SU-DHL-6 (cell line): ENCODE measurements around the gene SYNPO2L.
"Not testable (repeated sequence)": the region's sequence is repeated elsewhere in the genome, so short reads cannot be mapped to it uniquely, and the experiment has no call there.

ENCODE experiments used
- CTCF ChIP-seq: fragments of 200-600 bp; sonication (generic); IDR thresholded peaks from one replicate; pipeline ENCODE4 v1.5.1; 2017; ENCODE audit warnings: antibody characterized with exemption, mild to moderate bottlenecking, low read length, moderate library complexity; ENCODE audit not compliant: insufficient read depth, poor library complexity, severe bottlenecking
- EZH2phosphoT487 ChIP-seq: fragments of 200-600 bp; sonication (generic), shearing (Covaris generic); conservative IDR thresholded peaks from 2 replicates; pipeline ENCODE4 v1.6.1; 2018; ENCODE audit warnings: mild to moderate bottlenecking, antibody characterized with exemption, low read length, moderate library complexity, mixed read lengths

GRCh38 chr10:73620974-73621373 is 34.9 kb downstream of the SYNPO2L start:
- TF ChIP-seq CTCF, EZH2phosphoT487: not testable (repeated sequence)
